ENCODE results near the gene SQSTM1. TPM values are rescaled to one million over a fixed set of nuclear protein-coding genes. Genes with fewer than 3 reads are reported as not detected.

SQSTM1 gene
- polyA plus RNA-seq, 4 donors = 135 to 217 (median 172) TPM

DNA sequence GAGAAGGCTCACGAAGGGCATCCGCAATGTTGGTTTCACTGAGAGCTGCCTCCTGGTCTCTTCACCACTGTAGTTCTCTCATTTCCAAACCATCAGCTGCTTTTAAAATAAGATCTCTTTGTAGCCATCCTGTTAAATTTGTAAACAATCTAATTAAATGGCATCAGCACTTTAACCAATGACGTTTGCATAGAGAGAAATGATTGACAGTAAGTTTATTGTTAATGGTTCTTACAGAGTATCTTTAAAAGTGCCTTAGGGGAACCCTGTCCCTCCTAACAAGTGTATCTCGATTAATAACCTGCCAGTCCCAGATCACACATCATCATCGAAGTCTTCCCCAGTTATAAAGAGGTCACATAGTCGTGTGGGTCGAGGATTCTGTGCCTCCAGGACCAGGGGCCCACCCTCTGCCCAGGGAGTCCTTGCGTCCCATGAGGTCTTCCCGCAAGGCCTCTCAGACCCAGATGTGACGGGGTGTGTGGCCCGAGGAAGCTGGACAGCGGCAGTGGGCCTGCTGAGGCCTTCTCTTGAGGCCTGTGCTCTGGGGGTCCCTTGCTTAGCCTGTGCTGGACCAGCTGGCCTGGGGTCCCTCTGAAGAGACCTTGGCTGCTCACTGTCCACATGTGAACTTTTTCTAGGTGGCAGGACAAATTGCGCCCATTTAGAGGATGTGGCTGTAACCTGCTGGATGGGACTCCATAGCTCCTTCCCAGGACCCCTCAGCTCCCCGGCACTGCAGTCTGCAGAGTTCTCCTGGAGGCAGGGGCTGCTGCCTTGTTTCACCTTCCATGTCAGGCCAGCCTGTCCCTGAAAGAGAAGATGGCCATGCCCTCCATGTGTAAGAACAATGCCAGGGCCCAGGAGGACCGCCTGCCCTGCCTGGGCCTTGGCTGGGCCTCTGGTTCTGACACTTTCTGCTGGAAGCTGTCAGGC is 16.6 kb downstream of the SQSTM1 start:
- WGBS, 3 donors = 70 to 80% (median 71%) methylated on average over 15 of the region's 15 CpGs
- H3K36me3 ChIP-seq (ENCODE audit: control insufficient read depth in 3 of 3, insufficient read depth in 2 of 3, low read depth in 1 of 3, low read length in 3 of 3) = peaks cover 28 to 83% (median 29%) of the 10 kb centered on the region in 3 donors

DNA sequence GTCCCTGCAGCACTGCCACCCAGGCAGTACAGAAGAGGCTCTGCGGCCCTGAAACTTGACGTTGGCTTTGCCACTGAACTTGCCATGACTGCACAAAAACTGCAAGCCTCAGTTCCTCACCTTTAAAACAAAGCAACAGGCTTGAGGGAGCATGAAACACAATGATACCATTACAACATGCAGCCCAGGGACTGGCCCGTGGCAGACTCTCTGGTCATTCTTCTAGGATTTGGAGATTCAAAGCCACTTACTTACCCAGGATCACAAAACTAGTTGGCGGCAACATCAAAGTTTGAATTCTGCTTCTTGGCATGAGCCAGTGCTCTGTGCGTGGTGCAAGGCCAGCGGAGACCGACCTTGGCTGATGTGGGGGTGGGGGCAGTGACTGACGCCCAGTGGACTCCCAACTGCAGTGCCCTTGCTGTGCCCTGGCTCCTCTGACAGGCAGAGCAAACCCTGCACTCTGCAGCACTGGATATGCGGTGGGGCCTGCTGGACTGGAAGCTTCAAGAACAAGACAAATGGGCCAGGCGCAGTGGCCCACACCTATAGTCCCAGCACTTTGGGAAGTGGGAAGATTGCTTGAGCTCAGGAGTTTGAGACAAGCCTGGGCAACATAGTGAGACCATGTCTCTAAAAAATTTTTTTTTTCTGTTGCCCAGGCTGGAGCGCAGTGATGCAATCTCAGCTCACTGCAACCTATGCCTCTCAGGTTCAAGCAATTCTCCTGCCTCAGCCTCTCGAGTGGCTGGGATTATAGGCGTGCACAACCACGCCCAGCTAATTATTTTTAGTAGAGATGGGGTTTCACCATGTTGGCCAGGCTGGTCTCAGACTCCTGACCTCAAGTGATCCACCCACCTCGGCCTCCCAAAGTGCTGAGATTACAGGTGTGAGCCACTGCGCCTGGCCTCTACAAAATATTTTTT is 18.9 kb downstream of the SQSTM1 start:
- no peak overlapping the region for H3K27ac ChIP-seq (ENCODE audit: low read depth in 1 of 3, low read length in 2 of 3)
- no peak for FAIRE-seq

More for the DNA sequence above, 16.6 kb downstream of the SQSTM1 start:
- DNase-seq (no peak), FAIRE-seq (no peak)
- H3K9me3 ChIP-seq (ENCODE audit: control insufficient read depth in 2 of 2, insufficient read depth in 1 of 2, low read depth in 1 of 2, low read length in 1 of 2) = no peaks in the 10 kb centered on the region
- H3K4me3 ChIP-seq (ENCODE audit: low read depth in 1 of 3, low read length in 3 of 3) = no peak overlapping the region
- H3K27ac ChIP-seq (ENCODE audit: low read depth in 1 of 3, low read length in 2 of 3) = peak overlapping the region in 2 of 3 donors; percentile 38 to 87
- no peaks in the 10 kb centered on the region for H3K27me3 ChIP-seq (ENCODE audit: control insufficient read depth in 3 of 3, insufficient read depth in 3 of 3, low read length in 3 of 3)
- H3K4me1 ChIP-seq (ENCODE audit: control insufficient read depth in 3 of 3, insufficient read depth in 2 of 3, low read depth in 1 of 3, low read length in 2 of 3) = peaks cover 0 to 3% (median 2%) of the 10 kb centered on the region in 3 donors

DNA sequence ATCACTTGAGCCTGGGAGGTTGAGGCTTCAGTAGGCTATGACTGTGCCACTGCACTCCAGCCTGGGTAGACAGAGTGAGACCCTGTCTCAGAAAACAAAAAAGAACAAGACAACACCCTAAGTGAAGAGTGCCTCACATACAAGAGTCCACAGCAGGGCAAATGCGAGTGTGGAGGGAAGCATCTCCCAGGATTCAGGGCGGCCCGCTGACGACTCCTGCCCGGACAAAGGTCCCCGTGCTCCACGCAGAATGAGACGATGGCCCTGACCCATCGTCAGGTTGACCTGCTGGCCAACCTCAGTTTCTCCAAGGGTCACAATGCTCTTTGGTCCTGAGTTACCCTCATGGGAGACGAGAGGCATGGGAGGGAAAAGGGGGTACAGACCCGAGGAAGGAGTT is 19.6 kb downstream of the SQSTM1 start:
- no peaks in the 10 kb centered on the region for H3K27me3 ChIP-seq (ENCODE audit: control insufficient read depth in 3 of 3, insufficient read depth in 3 of 3, low read length in 3 of 3)
- H3K27ac ChIP-seq (ENCODE audit: low read depth in 1 of 3, low read length in 2 of 3) = no peak overlapping the region
- no peak overlapping the region for H3K4me3 ChIP-seq (ENCODE audit: low read depth in 1 of 3, low read length in 3 of 3)
- H3K4me1 ChIP-seq (ENCODE audit: control insufficient read depth in 3 of 3, insufficient read depth in 2 of 3, low read depth in 1 of 3, low read length in 2 of 3) = peaks cover 0 to 3% (median 2%) of the 10 kb centered on the region in 3 donors
- 85 to 90% (median 88%) methylated on average over 11 of the region's 11 CpGs for WGBS, 3 donors
- peaks cover 13 to 75% (median 15%) of the 10 kb centered on the region in 3 donors for H3K36me3 ChIP-seq (ENCODE audit: control insufficient read depth in 3 of 3, insufficient read depth in 2 of 3, low read depth in 1 of 3, low read length in 3 of 3)
- FAIRE-seq (no peak), DNase-seq (no peak)
- peaks cover 0 to 4% of the 10 kb centered on the region in 2 donors for H3K9me3 ChIP-seq (ENCODE audit: control insufficient read depth in 2 of 2, insufficient read depth in 1 of 2, low read depth in 1 of 2, low read length in 1 of 2)

More for the DNA sequence above, 18.9 kb downstream of the SQSTM1 start:
- 79 to 82% (median 81%) methylated on average over 16 of the region's 16 CpGs for WGBS, 3 donors
- no peak for DNase-seq
- Histone ChIP-seq H3K9me3 (ENCODE audit: control insufficient read depth in 2 of 2, insufficient read depth in 1 of 2, low read depth in 1 of 2, low read length in 1 of 2) (peaks cover 0 to 4% of the 10 kb centered on the region in 2 donors), H3K27me3 (ENCODE audit: control insufficient read depth in 3 of 3, insufficient read depth in 3 of 3, low read length in 3 of 3) (no peaks in the 10 kb centered on the region), H3K4me3 (ENCODE audit: low read depth in 1 of 3, low read length in 3 of 3) (no peak overlapping the region), H3K36me3 (ENCODE audit: control insufficient read depth in 3 of 3, insufficient read depth in 2 of 3, low read depth in 1 of 3, low read length in 3 of 3) (peaks cover 13 to 75% (median 15%) of the 10 kb centered on the region in 3 donors), H3K4me1 (ENCODE audit: control insufficient read depth in 3 of 3, insufficient read depth in 2 of 3, low read depth in 1 of 3, low read length in 2 of 3) (peaks cover 0 to 3% (median 2%) of the 10 kb centered on the region in 3 donors)

DNA sequence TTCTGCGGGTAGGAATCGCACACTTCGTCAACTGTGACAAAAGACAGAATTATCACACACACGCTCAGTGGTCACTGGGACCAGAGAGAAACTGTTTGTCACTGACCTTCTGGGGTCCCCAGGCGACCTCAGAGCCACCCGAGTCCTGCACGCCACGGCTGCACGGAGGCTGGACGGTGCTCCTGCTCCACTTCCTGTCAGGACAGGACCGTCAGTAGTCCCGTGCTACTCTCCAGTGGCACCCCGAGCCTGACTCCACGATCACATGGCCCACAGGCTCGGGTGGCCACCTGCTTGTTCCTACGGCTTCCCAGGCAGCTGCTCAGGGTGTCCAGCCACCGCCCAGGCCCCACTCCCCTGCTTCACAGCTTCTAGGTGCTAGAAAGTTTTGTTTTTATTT is 20.1 kb downstream of the SQSTM1 start:
- no peak for FAIRE-seq
- Histone ChIP-seq H3K9me3 (ENCODE audit: control insufficient read depth in 2 of 2, insufficient read depth in 1 of 2, low read depth in 1 of 2, low read length in 1 of 2) (peaks cover 0 to 4% of the 10 kb centered on the region in 2 donors), H3K27ac (ENCODE audit: low read depth in 1 of 3, low read length in 2 of 3) (no peak overlapping the region), H3K4me1 (ENCODE audit: control insufficient read depth in 3 of 3, insufficient read depth in 2 of 3, low read depth in 1 of 3, low read length in 2 of 3) (peaks cover 0 to 3% (median 2%) of the 10 kb centered on the region in 3 donors), H3K27me3 (ENCODE audit: control insufficient read depth in 3 of 3, insufficient read depth in 3 of 3, low read length in 3 of 3) (no peaks in the 10 kb centered on the region), H3K36me3 (ENCODE audit: control insufficient read depth in 3 of 3, insufficient read depth in 2 of 3, low read depth in 1 of 3, low read length in 3 of 3) (peaks cover 13 to 77% (median 15%) of the 10 kb centered on the region in 3 donors), H3K4me3 (ENCODE audit: low read depth in 1 of 3, low read length in 3 of 3) (no peak overlapping the region)
- WGBS, 3 donors = 89 to 92% (median 91%) methylated on average over 17 of the region's 17 CpGs
- DNase-seq = no peak

DNA sequence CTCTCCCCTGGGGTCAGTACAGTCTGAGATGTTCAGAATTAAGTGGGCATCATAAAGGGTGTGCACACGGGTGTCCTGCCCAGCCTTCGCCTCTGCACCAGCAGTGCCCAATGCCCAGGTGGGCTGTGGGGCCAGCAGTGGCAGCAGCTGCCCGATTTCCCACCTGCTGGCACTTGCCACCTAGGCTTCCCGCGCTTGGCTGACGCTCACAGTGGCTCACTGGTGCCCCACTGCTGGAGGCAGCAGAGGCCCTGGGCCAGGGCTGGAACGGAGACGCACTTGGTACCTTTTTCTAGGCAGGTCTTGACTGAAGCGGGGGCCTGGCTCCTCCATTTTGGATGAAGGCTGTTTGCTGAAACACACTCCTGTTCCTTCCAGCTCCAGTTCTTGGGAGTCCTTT is 20.9 kb downstream of the SQSTM1 start:
- Histone ChIP-seq H3K27me3 (ENCODE audit: control insufficient read depth in 3 of 3, insufficient read depth in 3 of 3, low read length in 3 of 3) (no peaks in the 10 kb centered on the region), H3K9me3 (ENCODE audit: control insufficient read depth in 2 of 2, insufficient read depth in 1 of 2, low read depth in 1 of 2, low read length in 1 of 2) (peaks cover 0 to 4% of the 10 kb centered on the region in 2 donors), H3K27ac (ENCODE audit: low read depth in 1 of 3, low read length in 2 of 3) (no peak overlapping the region), H3K4me1 (ENCODE audit: control insufficient read depth in 3 of 3, insufficient read depth in 2 of 3, low read depth in 1 of 3, low read length in 2 of 3) (peaks cover 0 to under 1% (median under 1%) of the 10 kb centered on the region in 3 donors), H3K4me3 (ENCODE audit: low read depth in 1 of 3, low read length in 3 of 3) (no peak overlapping the region), H3K36me3 (ENCODE audit: control insufficient read depth in 3 of 3, insufficient read depth in 2 of 3, low read depth in 1 of 3, low read length in 3 of 3) (peaks cover 7 to 77% (median 13%) of the 10 kb centered on the region in 3 donors)
- WGBS, 3 donors = 89 to 94% (median 93%) methylated on average over 9 of the region's 9 CpGs
- DNase-seq = no peak
- FAIRE-seq = no peak

DNA sequence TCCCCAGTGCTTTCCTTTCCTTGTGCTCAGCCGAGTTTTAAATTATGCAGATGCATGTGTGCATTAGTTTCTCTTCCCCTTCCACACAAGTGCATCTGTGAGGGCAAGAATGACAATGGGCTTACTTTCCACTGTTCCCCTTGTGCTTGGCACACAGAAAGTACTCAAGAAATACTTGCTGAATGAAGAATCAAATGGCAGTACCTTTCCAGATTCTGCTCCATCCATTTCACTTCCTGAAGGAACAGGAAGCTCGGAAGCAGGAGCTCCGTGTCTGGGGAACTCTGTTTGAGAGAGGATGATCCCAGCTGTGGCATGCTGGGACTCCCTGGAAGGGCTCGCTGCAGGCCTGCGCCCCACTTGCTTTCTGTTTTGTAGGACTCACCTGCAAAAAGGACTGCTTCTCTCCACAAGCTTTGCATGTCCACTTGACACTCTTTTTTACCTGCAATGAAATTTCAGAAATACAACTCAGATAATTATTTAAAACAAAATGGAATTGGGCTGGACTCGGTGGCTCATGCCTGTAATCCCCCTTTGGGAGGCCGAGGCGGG is 32.4 kb downstream of the SQSTM1 start:
- FAIRE-seq (no peak), DNase-seq (no peak)
- 81 to 84% (median 82%) methylated on average over 8 of the region's 8 CpGs for WGBS, 3 donors
- Histone ChIP-seq H3K27me3 (ENCODE audit: control insufficient read depth in 3 of 3, insufficient read depth in 3 of 3, low read length in 3 of 3) (no peaks in the 10 kb centered on the region), H3K9me3 (ENCODE audit: control insufficient read depth in 2 of 2, insufficient read depth in 1 of 2, low read depth in 1 of 2, low read length in 1 of 2) (no peaks in the 10 kb centered on the region), H3K4me3 (ENCODE audit: low read depth in 1 of 3, low read length in 3 of 3) (no peak overlapping the region), H3K36me3 (ENCODE audit: control insufficient read depth in 3 of 3, insufficient read depth in 2 of 3, low read depth in 1 of 3, low read length in 3 of 3) (peaks cover 0 to 47% (median 9%) of the 10 kb centered on the region in 3 donors), H3K4me1 (ENCODE audit: control insufficient read depth in 3 of 3, insufficient read depth in 2 of 3, low read depth in 1 of 3, low read length in 2 of 3) (no peaks in the 10 kb centered on the region), H3K27ac (ENCODE audit: low read depth in 1 of 3, low read length in 2 of 3) (no peak overlapping the region)

DNA sequence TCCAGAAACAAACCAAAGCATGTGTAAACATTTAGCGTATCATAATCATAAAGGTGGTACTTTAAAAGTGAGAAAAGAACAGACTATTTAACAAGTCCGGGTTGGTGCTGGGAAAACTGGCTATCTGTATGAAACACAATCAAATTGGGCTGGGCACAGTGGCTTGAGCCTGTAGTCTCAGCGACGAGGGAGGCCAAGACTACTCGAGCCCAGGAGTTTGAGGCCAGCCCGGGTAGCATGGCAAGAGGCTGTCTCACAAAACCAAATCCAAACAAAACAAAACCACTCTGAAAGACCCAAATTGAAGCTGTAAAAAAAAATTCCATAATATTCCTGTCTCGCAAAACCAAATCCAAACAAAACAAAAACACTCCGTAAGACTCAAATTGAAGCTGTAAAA is 33.7 kb downstream of the SQSTM1 start:
- Histone ChIP-seq H3K9me3 (ENCODE audit: control insufficient read depth in 2 of 2, insufficient read depth in 1 of 2, low read depth in 1 of 2, low read length in 1 of 2) (no peaks in the 10 kb centered on the region), H3K36me3 (ENCODE audit: control insufficient read depth in 3 of 3, insufficient read depth in 2 of 3, low read depth in 1 of 3, low read length in 3 of 3) (peaks cover 0 to 45% (median 9%) of the 10 kb centered on the region in 3 donors), H3K4me3 (ENCODE audit: low read depth in 1 of 3, low read length in 3 of 3) (no peak overlapping the region), H3K27me3 (ENCODE audit: control insufficient read depth in 3 of 3, insufficient read depth in 3 of 3, low read length in 3 of 3) (no peaks in the 10 kb centered on the region), H3K4me1 (ENCODE audit: control insufficient read depth in 3 of 3, insufficient read depth in 2 of 3, low read depth in 1 of 3, low read length in 2 of 3) (no peaks in the 10 kb centered on the region), H3K27ac (ENCODE audit: low read depth in 1 of 3, low read length in 2 of 3) (no peak overlapping the region)
- DNase-seq = no peak
- FAIRE-seq = no peak
- WGBS, 3 donors = 92 to 98% (median 93%) methylated on average over 8 of the region's 8 CpGs

DNA sequence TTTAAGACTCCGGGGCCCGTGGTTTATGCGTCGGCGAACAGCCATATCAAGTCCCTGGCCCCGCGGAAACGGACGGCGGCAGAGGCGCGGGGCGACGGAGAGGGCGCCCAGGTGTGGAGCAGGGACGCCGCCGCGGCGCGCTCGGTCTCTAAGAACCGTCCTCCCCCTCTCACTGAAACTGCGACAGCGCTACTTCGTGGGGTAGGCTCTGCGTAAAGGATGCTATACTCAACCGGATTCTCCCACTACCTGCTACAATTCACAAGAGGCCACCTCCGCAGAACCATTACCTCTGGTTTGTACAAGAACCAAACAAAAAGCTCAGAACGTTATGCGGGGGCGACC is 37.5 kb downstream of the SQSTM1 start:
- WGBS, 3 donors = 0 to 1% (median 0%) methylated on average over 32 of the region's 32 CpGs
- no peaks in the 10 kb centered on the region for H3K27me3 ChIP-seq (ENCODE audit: control insufficient read depth in 3 of 3, insufficient read depth in 3 of 3, low read length in 3 of 3)
- H3K36me3 ChIP-seq (ENCODE audit: control insufficient read depth in 3 of 3, insufficient read depth in 2 of 3, low read depth in 1 of 3, low read length in 3 of 3) = peaks cover 4 to 20% (median 5%) of the 10 kb centered on the region in 3 donors
- peak overlapping the region; percentile 70 to 82 (median 79) for H3K4me3 ChIP-seq (ENCODE audit: low read depth in 1 of 3, low read length in 3 of 3)
- peak; percentile 57 to 78 for DNase-seq
- peaks cover 0 to 12% of the 10 kb centered on the region in 2 donors for H3K9me3 ChIP-seq (ENCODE audit: control insufficient read depth in 2 of 2, insufficient read depth in 1 of 2, low read depth in 1 of 2, low read length in 1 of 2)
- FAIRE-seq = no peak
- H3K4me1 ChIP-seq (ENCODE audit: control insufficient read depth in 3 of 3, insufficient read depth in 2 of 3, low read depth in 1 of 3, low read length in 2 of 3) = no peaks in the 10 kb centered on the region
- peak overlapping the region; percentile 0 to 87 (median 56) for H3K27ac ChIP-seq (ENCODE audit: low read depth in 1 of 3, low read length in 2 of 3)

All from small intestine (tissue), 7 donors.